ENCODE measurements around the gene DENND4A.

The DENND4A gene

GRCh38 chr15:65759441-65759840 is 32.7 kb downstream of the DENND4A start:
- Histone ChIP-seq H3K9me3 (no peaks in the 10 kb centered on the region), H3K27ac (no peak overlapping the region), H3K4me3 (ENCODE audit: low read depth in 1 of 2, low read length in 1 of 2) (no peak overlapping the region), H3K4me1 (ENCODE audit: control insufficient read depth in 1 of 2, insufficient read depth in 1 of 2, low read depth in 1 of 2, low read length in 1 of 2) (no peaks in the 10 kb centered on the region), H3K36me3 (peaks cover 17% of the 10 kb centered on the region), H3K27me3 (no peaks in the 10 kb centered on the region)
- no peak for TF ChIP-seq CTCF (IDR thresholded peaks at IDR 0.05)

GRCh38 chr15:65758242-65758641 is 33.9 kb downstream of the DENND4A start:
- Histone ChIP-seq H3K4me1 (ENCODE audit: control insufficient read depth in 1 of 2, insufficient read depth in 1 of 2, low read depth in 1 of 2, low read length in 1 of 2) (no peaks in the 10 kb centered on the region), H3K36me3 (peaks cover 17% of the 10 kb centered on the region)
- TF ChIP-seq CTCF (IDR thresholded peaks at IDR 0.05): no peak

GRCh38 chr15:65757256-65757655 is 34.8 kb downstream of the DENND4A start:
- Histone ChIP-seq H3K36me3 (peaks cover 17% of the 10 kb centered on the region), H3K27ac (no peak overlapping the region), H3K4me1 (ENCODE audit: control insufficient read depth in 1 of 2, insufficient read depth in 1 of 2, low read depth in 1 of 2, low read length in 1 of 2) (no peaks in the 10 kb centered on the region), H3K4me3 (ENCODE audit: low read depth in 1 of 2, low read length in 1 of 2) (no peak overlapping the region), H3K9me3 (no peaks in the 10 kb centered on the region), H3K27me3 (no peaks in the 10 kb centered on the region)
- no peak for TF ChIP-seq CTCF (IDR thresholded peaks at IDR 0.05)

More at GRCh38 chr15:65758242-65758641, 33.9 kb downstream of the DENND4A start:
- Histone ChIP-seq H3K4me3 (ENCODE audit: low read depth in 1 of 2, low read length in 1 of 2) (no peak overlapping the region), H3K9me3 (no peaks in the 10 kb centered on the region), H3K27me3 (no peaks in the 10 kb centered on the region), H3K27ac (no peak overlapping the region)

- H3K27ac ChIP-seq: no peak overlapping the region
- H3K36me3 ChIP-seq: peaks cover 9% of the 10 kb centered on the region
- H3K4me1 ChIP-seq (ENCODE audit: control insufficient read depth in 1 of 2, insufficient read depth in 1 of 2, low read depth in 1 of 2, low read length in 1 of 2): no peaks in the 10 kb centered on the region
- H3K4me3 ChIP-seq (ENCODE audit: low read depth in 1 of 2, low read length in 1 of 2): no peak overlapping the region
- no peaks in the 10 kb centered on the region for H3K9me3 ChIP-seq
- no peaks in the 10 kb centered on the region for H3K27me3 ChIP-seq
- TF ChIP-seq CTCF (IDR thresholded peaks at IDR 0.05): no peak
Measured at GRCh38 chr15:65752151-65752700, 39.9 kb downstream of the DENND4A start.

- H3K27me3 ChIP-seq: no peaks in the 10 kb centered on the region
- no peaks in the 10 kb centered on the region for H3K4me1 ChIP-seq (ENCODE audit: control insufficient read depth in 1 of 2, insufficient read depth in 1 of 2, low read depth in 1 of 2, low read length in 1 of 2)
- peaks cover 9% of the 10 kb centered on the region for H3K36me3 ChIP-seq
- no peak overlapping the region for H3K4me3 ChIP-seq (ENCODE audit: low read depth in 1 of 2, low read length in 1 of 2)
- no peaks in the 10 kb centered on the region for H3K9me3 ChIP-seq
- TF ChIP-seq CTCF (IDR thresholded peaks at IDR 0.05): no peak
- no peak overlapping the region for H3K27ac ChIP-seq
Measured at GRCh38 chr15:65751431-65751830, 40.7 kb downstream of the DENND4A start.

- no peak overlapping the region for H3K4me3 ChIP-seq (ENCODE audit: low read depth in 1 of 2, low read length in 1 of 2)
- H3K27me3 ChIP-seq: no peaks in the 10 kb centered on the region
- H3K4me1 ChIP-seq (ENCODE audit: control insufficient read depth in 1 of 2, insufficient read depth in 1 of 2, low read depth in 1 of 2, low read length in 1 of 2): no peaks in the 10 kb centered on the region
- TF ChIP-seq CTCF (IDR thresholded peaks at IDR 0.05): no peak
- H3K9me3 ChIP-seq: no peaks in the 10 kb centered on the region
- no peak overlapping the region for H3K27ac ChIP-seq
- no peaks in the 10 kb centered on the region for H3K36me3 ChIP-seq
Measured at GRCh38 chr15:65747265-65747664, 44.8 kb downstream of the DENND4A start.
